PC-3 (cell line): ENCODE data around the gene KRT8. TPM values are rescaled to one million over a fixed set of nuclear protein-coding genes. Genes with fewer than 3 reads are reported as not detected.

Source experiments
- ATAC-seq: fragments of 200-7000 bp; cut with Tn5 transposase; 2 replicates; pipeline ENCODE4 v1.9.1; 2020; ENCODE audit warnings: mild to moderate bottlenecking, moderate library complexity
- BruUV-seq: library from RNA; stranded (reverse); fragments of 400-500 nt; replicated peaks from 2 replicates; lab custom pipeline; 2021; lab: Mats Ljungman, UMichigan
- CTCF ChIA-PET: fragments of 300-600 bp; sonication (Branson Sonifier 250); formaldehyde crosslinking; loops from one replicate; lab custom pipeline; 2022; ENCODE audit warnings: antibody characterized with exemption; lab: Charles Lee
- POLR2A ChIA-PET: fragments of 300-600 bp; sonication (Branson Sonifier 250); formaldehyde crosslinking; loops from one replicate; lab custom pipeline; 2022; ENCODE audit warnings: antibody characterized with exemption; ENCODE audit not compliant: unreplicated experiment; lab: Charles Lee
- DNase-seq: peaks from one replicate; pipeline ENCODE4 v3.0.0-alpha.2; 2015
- H2AFZ ChIP-seq: fragments of 300-600 bp; sonication (generic); 2 replicates; pipeline ENCODE4 v1.6.0; 2016; ENCODE audit warnings: antibody characterized with exemption, low read length
- H3F3A ChIP-seq: fragments of 300-600 bp; sonication (generic); one replicate; pipeline ENCODE4 v1.6.0; 2017; ENCODE audit warnings: antibody characterized with exemption, low read length, control low read depth, mild to moderate bottlenecking; ENCODE audit not compliant: unreplicated experiment
- H3K27ac ChIP-seq: fragments of 300-600 bp; sonication (generic); 2 replicates; pipeline ENCODE4 v1.5.1; 2016; ENCODE audit warnings: mild to moderate bottlenecking, low read length
- H3K27me3 ChIP-seq: fragments of 300-600 bp; sonication (generic); 2 replicates; pipeline ENCODE4 v1.6.1; 2016; ENCODE audit warnings: low read length, mixed read lengths
- H3K36me3 ChIP-seq: fragments of 300-600 bp; sonication (generic); 2 replicates; pipeline ENCODE4 v1.6.1; 2016; ENCODE audit warnings: low read depth, mixed run types, low read length, mixed read lengths
- H3K4me1 ChIP-seq: fragments of 300-600 bp; sonication (generic); 2 replicates; pipeline ENCODE4 v1.5.1; 2016; ENCODE audit warnings: low read length; ENCODE audit not compliant: insufficient read depth
- H3K4me2 ChIP-seq: fragments of 300-600 bp; sonication (generic); 2 replicates; pipeline ENCODE4 v1.6.0; 2016; ENCODE audit warnings: low read length
- H3K4me3 ChIP-seq: fragments of 300-600 bp; sonication (generic); 2 replicates; pipeline ENCODE4 v1.5.1; 2016; ENCODE audit warnings: mild to moderate bottlenecking, low read length, mixed read lengths
- H3K79me2 ChIP-seq: fragments of 300-600 bp; sonication (generic); 2 replicates; pipeline ENCODE4 v1.6.1; 2017; ENCODE audit warnings: low read length, mixed read lengths
- H3K9ac ChIP-seq: fragments of 300-600 bp; sonication (generic); 2 replicates; pipeline ENCODE4 v1.6.0; 2016; ENCODE audit warnings: mild to moderate bottlenecking, low read length
- H3K9me2 ChIP-seq: fragments of 300-600 bp; sonication (generic); replicated peaks from 2 replicates; pipeline ENCODE4 v1.6.1; 2016; ENCODE audit warnings: mixed run types, low read length, mixed read lengths
- H3K9me3 ChIP-seq: fragments of 300-600 bp; sonication (generic); 2 replicates; pipeline ENCODE4 v1.6.1; 2016; ENCODE audit warnings: low read length, mixed read lengths
- H4K20me1 ChIP-seq: fragments of 300-600 bp; sonication (generic); 2 replicates; pipeline ENCODE4 v1.6.1; 2016; ENCODE audit warnings: low read length, mixed read lengths
- CTCF ChIP-seq: fragments of 300-600 bp; sonication (generic); conservative IDR thresholded peaks from 2 replicates; pipeline ENCODE4 v1.5.1; 2017; ENCODE audit warnings: antibody characterized with exemption, low read depth, mild to moderate bottlenecking, low read length
- EZH2 ChIP-seq: fragments of 300-600 bp; sonication (generic); IDR thresholded peaks from one replicate; pipeline ENCODE4 v1.6.1; 2017; ENCODE audit warnings: antibody characterized with exemption, mild to moderate bottlenecking, low read length; ENCODE audit not compliant: unreplicated experiment
- EZH2phosphoT487 ChIP-seq: fragments of 300-600 bp; sonication (generic); IDR thresholded peaks from 2 replicates; pipeline ENCODE4 v1.6.1; 2018; ENCODE audit warnings: mild to moderate bottlenecking, antibody characterized with exemption, low read length, borderline replicate concordance
- intact Hi-C: fragments of 100-400 bp; cut with micrococcal nuclease; formaldehyde crosslinking; loops from 2 replicates; pipeline ENCODE4 v1.9.0; 2023
- total RNA-seq: library from RNA; depleted of rRNA; stranded (reverse); fragments of >200 nt; gene quantifications from 2 replicates; pipeline ENCODE4 v1.2.3, GENCODE V29; 2014

KRT8 gene
- total RNA-seq, 1 experiment from 2014 or later = 719 TPM

DNA sequence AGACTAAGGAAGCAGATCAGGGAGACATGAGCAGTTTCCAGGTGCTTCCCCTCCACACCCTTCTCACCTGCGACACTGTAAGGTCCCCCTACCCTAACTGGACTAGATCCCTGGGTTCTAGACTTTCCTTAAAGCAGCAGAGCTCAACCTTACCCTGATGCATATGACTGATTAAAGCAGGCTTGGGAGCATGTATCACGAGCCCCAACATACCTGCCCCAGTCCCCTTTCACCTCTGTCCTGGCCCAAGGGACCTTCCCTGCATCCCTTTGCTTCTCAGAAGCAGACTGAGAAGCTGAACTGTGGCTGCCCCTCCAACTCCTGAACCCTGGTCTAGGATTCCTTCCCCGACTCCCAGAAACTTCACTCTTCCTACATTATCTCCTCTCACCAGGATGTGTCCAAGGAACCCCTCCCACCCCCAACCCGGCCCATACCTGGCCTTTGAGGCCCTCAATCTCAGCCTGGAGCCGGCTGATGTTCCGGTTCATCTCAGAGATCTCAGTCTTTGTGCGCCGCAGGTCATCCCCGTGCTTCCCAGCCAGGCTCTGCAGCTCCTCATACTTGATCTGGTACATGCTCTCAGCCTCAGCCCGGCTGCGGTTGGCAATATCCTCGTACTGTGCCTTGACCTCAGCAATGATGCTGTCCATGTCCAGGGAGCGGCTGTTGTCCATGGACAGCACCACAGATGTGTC, 5.4 kb downstream of the KRT8 start:
- Histone ChIP-seq H3K9me2 (no peaks in the 10 kb centered on the region), H3K9me3 (no peaks in the 10 kb centered on the region), H2AFZ (no peak overlapping the region), H3F3A (peaks cover 18% of the 10 kb centered on the region), H3K4me1 (peaks cover 52% of the 10 kb centered on the region), H3K27ac (no peak overlapping the region), H4K20me1 (peaks cover 61% of the 10 kb centered on the region), H3K27me3 (no peaks in the 10 kb centered on the region), H3K79me2 (peaks cover 46% of the 10 kb centered on the region), H3K36me3 (peaks cover 44% of the 10 kb centered on the region), H3K9ac (no peak overlapping the region), H3K4me2 (no peak overlapping the region), H3K4me3 (no peak overlapping the region)
- no peak for DNase-seq
- CTCF ChIA-PET = interaction anchor here (0.6 kb wide), 1 partner anchor 26 kb away, joined by 3 read pairs; no protein-coding TSS in a partner anchor
- POLR2A ChIA-PET = no interaction called here
- intact Hi-C loops = no loop called here
- no TSS peak for BruUV-seq
- no peak for ATAC-seq
- no peak for TF ChIP-seq CTCF
- TF ChIP-seq EZH2 = no peak
- TF ChIP-seq EZH2phosphoT487 = no peak

DNA sequence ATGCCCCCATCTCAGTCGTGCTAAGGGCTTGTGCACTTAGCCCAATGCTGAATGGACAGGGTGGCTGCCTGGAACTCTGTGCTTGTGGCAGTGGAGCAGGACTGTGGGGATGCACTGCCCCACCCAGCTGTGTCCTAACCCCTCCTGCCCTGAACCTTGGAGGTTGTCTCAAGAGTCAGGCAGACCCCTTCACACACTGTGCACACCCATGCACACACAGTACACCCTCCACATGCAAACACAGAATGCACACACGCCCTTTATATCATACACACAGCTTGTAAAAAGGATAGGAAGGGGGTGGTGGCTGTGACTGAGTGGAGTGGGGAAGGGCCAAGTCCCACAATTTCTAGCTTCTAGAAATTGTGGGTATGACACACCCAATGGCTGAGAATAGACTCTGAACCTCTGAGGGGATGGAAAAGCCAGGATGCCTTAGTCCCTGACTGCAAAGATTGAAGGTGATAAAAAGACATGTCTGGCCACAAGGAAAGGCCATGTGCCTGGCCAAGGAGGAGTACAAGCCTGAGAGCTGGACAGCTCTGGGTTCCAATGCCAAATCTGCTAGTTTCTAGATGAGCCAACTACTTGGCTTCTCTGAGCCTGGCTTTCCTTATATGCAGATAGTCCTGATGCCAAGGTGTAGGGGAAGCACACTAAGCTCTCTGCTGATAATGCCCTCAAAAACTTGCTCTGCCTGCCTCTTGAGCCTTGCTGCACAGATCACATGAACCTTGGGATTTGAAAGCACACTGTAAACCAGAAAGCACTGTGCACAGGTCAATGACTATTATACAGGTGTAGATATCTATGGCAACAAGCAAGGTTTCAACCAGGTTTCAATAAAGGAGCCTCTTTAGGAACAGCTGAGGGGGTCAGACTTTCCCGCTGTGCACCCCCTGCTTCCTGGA, 8.4 kb downstream of the KRT8 start:
- peaks cover 40% of the 10 kb centered on the region for H3K4me1 ChIP-seq
- DNase-seq (peak; percentile 33), ATAC-seq (peak; percentile 48)
- H4K20me1 ChIP-seq = peaks cover 33% of the 10 kb centered on the region
- peak overlapping the region; percentile 54 for H3K27ac ChIP-seq
- H3K36me3 ChIP-seq = peaks cover 34% of the 10 kb centered on the region
- H3K9me3 ChIP-seq = no peaks in the 10 kb centered on the region
- intact Hi-C loops = no loop called here
- no peak overlapping the region for H2AFZ ChIP-seq
- peaks cover 16% of the 10 kb centered on the region for H3K79me2 ChIP-seq
- no peak overlapping the region; the same call in none of the 2 replicates for H3K4me2 ChIP-seq
- TF ChIP-seq EZH2 (no peak), CTCF (no peak), EZH2phosphoT487 (no peak)
- POLR2A ChIA-PET = interaction anchor here (1.8 kb wide), 1 partner anchor 8 kb away, joined by 12 read pairs; the partner anchor contains the start of gene KRT8
- CTCF ChIA-PET = interaction anchor here (0.7 to 1.9 kb wide), 4 partner anchors 8 to 85 kb away, joined by 5 to 7 read pairs (median 5); partner anchors contain the start of gene KRT8
- no peak overlapping the region for H3K4me3 ChIP-seq
- H3K9me2 ChIP-seq = no peaks in the 10 kb centered on the region
- BruUV-seq = no TSS peak
- no peaks in the 10 kb centered on the region for H3K27me3 ChIP-seq
- no peak overlapping the region for H3K9ac ChIP-seq
- peaks cover 18% of the 10 kb centered on the region for H3F3A ChIP-seq
